HL-60 (cell line): ENCODE data around the gene L3MBTL1.

Experiments used
- CTCF ChIP-seq: IDR thresholded peaks from one replicate; pipeline ENCODE4 v1.5.1; 2011; ENCODE audit warnings: low read length, control low read depth, inconsistent platforms; ENCODE audit not compliant: insufficient read depth
- GABPA ChIP-seq: IDR thresholded peaks from 2 replicates; pipeline ENCODE4 v1.6.1; 2012; ENCODE audit warnings: low read depth
- POLR2AphosphoS5 ChIP-seq: IDR thresholded peaks from 2 replicates; pipeline ENCODE4 v1.6.1; 2012; ENCODE audit warnings: low read depth
- REST ChIP-seq: IDR thresholded peaks from 2 replicates; pipeline ENCODE4 v1.6.1; 2012; ENCODE audit warnings: low read depth; ENCODE audit not compliant: insufficient replicate concordance

- TF ChIP-seq CTCF: no peak
- no peak for TF ChIP-seq POLR2AphosphoS5
- no peak for TF ChIP-seq REST
- no peak for TF ChIP-seq GABPA
Measured at GRCh38 chr20:43529457-43530153, 22.1 kb downstream of the L3MBTL1 start.
